ENCODE data around the gene POLE4.

POLE4 gene

GRCh38 chr2:74939919-74940812 is 18.3 kb upstream of the POLE4 start:
- DNase-seq (ENCODE audit: low spot score) = no peak

GRCh38 chr2:74941284-74941683 is 17.2 kb upstream of the POLE4 start:
- no peak for DNase-seq (ENCODE audit: low spot score)

GRCh38 chr2:74942263-74942662 is 16.2 kb upstream of the POLE4 start:
- no peak for DNase-seq (ENCODE audit: low spot score)

GRCh38 chr2:74944987-74945787 is 13.3 kb upstream of the POLE4 start:
- DNase-seq (ENCODE audit: low spot score) = no peak

- no peak for DNase-seq (ENCODE audit: low spot score)
Observed at GRCh38 chr2:74945788-74946331, 12.6 kb upstream of the POLE4 start.

- no peak for DNase-seq (ENCODE audit: low spot score)
Observed at GRCh38 chr2:74947703-74948102, 10.7 kb upstream of the POLE4 start.

- no peak for DNase-seq (ENCODE audit: low spot score)
Observed at GRCh38 chr2:74948779-74949178, 9.7 kb upstream of the POLE4 start.

GRCh38 chr2:74951211-74951754 is 7.2 kb upstream of the POLE4 start:
- no peak for DNase-seq (ENCODE audit: low spot score)

GRCh38 chr2:74952575-74952974 is 5.9 kb upstream of the POLE4 start:
- DNase-seq (ENCODE audit: low spot score) = no peak

GRCh38 chr2:74953796-74954499 is 4.5 kb upstream of the POLE4 start:
- no peak for DNase-seq (ENCODE audit: low spot score)

- no peak for DNase-seq (ENCODE audit: low spot score)
Observed at GRCh38 chr2:74954500-74954874, 4.0 kb upstream of the POLE4 start.

GRCh38 chr2:74957886-74958273 is 563 bp upstream of the POLE4 start:
- no peak for DNase-seq (ENCODE audit: low spot score)

GRCh38 chr2:74959106-74959751 is 786 bp downstream of the POLE4 start:
- DNase-seq (ENCODE audit: low spot score) = no peak

- no peak for DNase-seq (ENCODE audit: low spot score)
Observed at GRCh38 chr2:74966887-74967286, 8.4 kb downstream of the POLE4 start.

GRCh38 chr2:74975016-74975415 is 16.6 kb downstream of the POLE4 start:
- no peak for DNase-seq (ENCODE audit: low spot score)

GRCh38 chr2:74979844-74980243 is 21.4 kb downstream of the POLE4 start:
- DNase-seq (ENCODE audit: low spot score) = no peak

GRCh38 chr2:74982577-74982976 is 24.1 kb downstream of the POLE4 start:
- DNase-seq (ENCODE audit: low spot score) = no peak

- no peak for DNase-seq (ENCODE audit: low spot score)
Observed at GRCh38 chr2:74983631-74984392, 25.4 kb downstream of the POLE4 start.

GRCh38 chr2:74984947-74985637 is 26.6 kb downstream of the POLE4 start:
- no peak for DNase-seq (ENCODE audit: low spot score)

- DNase-seq (ENCODE audit: low spot score) = no peak
Observed at GRCh38 chr2:74985978-74986609, 27.7 kb downstream of the POLE4 start.
